Vagina (tissue), 2 donors: Measurements from ENCODE around the gene INSIG2. TPM values are rescaled to one million over a fixed set of nuclear protein-coding genes. Genes with fewer than 3 reads are reported as not detected.

Experiments used
- DNase-seq, 2 donors: peaks; one replicate each; pipeline ENCODE4 v3.0.0-alpha.2; 2017; ENCODE audit errors: extremely low spot score in 2 of 2
- H3K27ac ChIP-seq: fragments of 200-600 bp; sonication (generic); one replicate; pipeline ENCODE4 v1.5.1; 2019
- H3K27me3 ChIP-seq: fragments of 200-600 bp; sonication (generic); one replicate; pipeline ENCODE4 v1.5.1; 2019
- H3K36me3 ChIP-seq, 2 donors: fragments of 200-600 bp; sonication (generic); one replicate each; pipeline ENCODE4 v1.5.1; 2017 to 2019
- H3K4me1 ChIP-seq: fragments of 200-600 bp; sonication (generic); one replicate; pipeline ENCODE4 v1.5.1; 2019
- H3K4me3 ChIP-seq, 2 donors: fragments of 200-600 bp; sonication (generic); 1 replicate in 1 of 2; 2 replicates in 1 of 2; pipeline ENCODE4 v1.5.1; 2016 to 2019
- H3K9me3 ChIP-seq: fragments of 200-600 bp; sonication (generic); one replicate; pipeline ENCODE4 v1.5.1; 2019
- CTCF ChIP-seq, 3 experiments: fragments of 450-650 bp in 2 of 3; fragments of 200-600 bp in 1 of 3; sonication (generic) in 1 of 3; IDR thresholded peaks; one replicate each; pipeline ENCODE4 v1.5.1; 2017 to 2019; ENCODE audit warnings: antibody characterized with exemption in 3 of 3, mild to moderate bottlenecking in 2 of 3, moderate library complexity in 2 of 3
- POLR2A ChIP-seq, 2 donors: fragments of 450-650 bp; IDR thresholded peaks; one replicate each; pipeline ENCODE4 v1.6.1; 2017; ENCODE audit warnings: antibody characterized with exemption in 2 of 2, mild to moderate bottlenecking in 2 of 2, moderate library complexity in 2 of 2
- POLR2AphosphoS5 ChIP-seq, 2 donors: sonication (generic); formaldehyde crosslinking; IDR thresholded peaks; one replicate each; pipeline ENCODE4 v1.9.0; 2017; ENCODE audit warnings: antibody characterized with exemption in 2 of 2, mild to moderate bottlenecking in 2 of 2, low read depth in 1 of 2; ENCODE audit not compliant: insufficient read depth in 1 of 2
- intact Hi-C: fragments of 100-400 bp; cut with DNase I; formaldehyde crosslinking; loops from one replicate; pipeline ENCODE4 v1.15.1; 2023
- total RNA-seq: library from RNA; depleted of rRNA; stranded (reverse); fragments of >200 nt; gene quantifications from one replicate; pipeline ENCODE4 v1.2.3, GENCODE V29; 2016

The INSIG2 gene
- 9.8 TPM for total RNA-seq

GRCh38 chr2:118088051-118089024, at the start of gene INSIG2:
Gene INSIG2 (plus strand): TSS chr2:118088471. CDS start chr2:118096557, 8,086 bp downstream.
- no peaks in the 10 kb centered on the region for H3K9me3 ChIP-seq
- TF ChIP-seq CTCF (IDR thresholded peaks at IDR 0.05), result no peak
- peak; percentile 75 to 83 for TF ChIP-seq POLR2AphosphoS5 (IDR thresholded peaks at IDR 0.05; ENCODE audit: insufficient read depth in 1 of 2, low read depth in 1 of 2)
- TF ChIP-seq POLR2A (IDR thresholded peaks at IDR 0.05), result peak in 1 of 2 donors; percentile 18
- H3K36me3 ChIP-seq, result no peaks in the 10 kb centered on the region
- intact Hi-C loops, result no loop called here
- peaks cover 13% of the 10 kb centered on the region for H3K4me1 ChIP-seq
- peak; percentile 90 to 96 for DNase-seq
- H3K27me3 ChIP-seq, result no peaks in the 10 kb centered on the region
- peak within 1 kb of the TSS; percentile 68 for H3K27ac ChIP-seq
- H3K4me3 ChIP-seq, result peak within 1 kb of the TSS; percentile 68 to 88

GRCh38 chr2:118040891-118041290, 47.4 kb upstream of the INSIG2 start:
- H3K4me1 ChIP-seq, result no peaks in the 10 kb centered on the region
- H3K4me3 ChIP-seq, result no peak overlapping the region
- no peaks in the 10 kb centered on the region for H3K27me3 ChIP-seq
- H3K36me3 ChIP-seq, result no peaks in the 10 kb centered on the region
- TF ChIP-seq CTCF (IDR thresholded peaks at IDR 0.05) (no peak), POLR2AphosphoS5 (IDR thresholded peaks at IDR 0.05; ENCODE audit: insufficient read depth in 1 of 2, low read depth in 1 of 2) (no peak), POLR2A (IDR thresholded peaks at IDR 0.05) (no peak)
- no peak for DNase-seq
- intact Hi-C loops, result no loop called here
- H3K9me3 ChIP-seq, result no peaks in the 10 kb centered on the region
- H3K27ac ChIP-seq, result no peak overlapping the region

- no peaks in the 10 kb centered on the region for H3K4me1 ChIP-seq
- H3K27me3 ChIP-seq, result no peaks in the 10 kb centered on the region
- TF ChIP-seq POLR2A (IDR thresholded peaks at IDR 0.05) (no peak), POLR2AphosphoS5 (IDR thresholded peaks at IDR 0.05; ENCODE audit: insufficient read depth in 1 of 2, low read depth in 1 of 2) (no peak), CTCF (IDR thresholded peaks at IDR 0.05) (no peak)
- DNase-seq, result no peak
- no peaks in the 10 kb centered on the region for H3K36me3 ChIP-seq
- intact Hi-C loops, result no loop called here
- H3K9me3 ChIP-seq, result no peaks in the 10 kb centered on the region
- no peak overlapping the region for H3K4me3 ChIP-seq
- H3K27ac ChIP-seq, result no peak overlapping the region
Measured at GRCh38 chr2:118044103-118044716, 44.1 kb upstream of the INSIG2 start.

- TF ChIP-seq POLR2A (IDR thresholded peaks at IDR 0.05) (no peak), CTCF (IDR thresholded peaks at IDR 0.05) (no peak), POLR2AphosphoS5 (IDR thresholded peaks at IDR 0.05; ENCODE audit: insufficient read depth in 1 of 2, low read depth in 1 of 2) (no peak)
- Histone ChIP-seq H3K4me1 (peaks cover under 1% of the 10 kb centered on the region), H3K9me3 (no peaks in the 10 kb centered on the region), H3K27me3 (no peaks in the 10 kb centered on the region), H3K4me3 (no peak overlapping the region), H3K36me3 (no peaks in the 10 kb centered on the region), H3K27ac (no peak overlapping the region)
- intact Hi-C loops, result loop anchor here (5.0 kb wide), 1 partner anchor 812 kb away; no protein-coding TSS in a partner anchor
- DNase-seq, result no peak
Measured at GRCh38 chr2:118044854-118045253, 43.4 kb upstream of the INSIG2 start.
